Stimulated activated CD4-positive, alpha-beta T cell treated with anti-CD3 and anti-CD28 coated beads, Interleukin-1b, Interleukin-23, amount 100 ng/mL, for 1 hour (primary cell): ENCODE results near the gene FARS2.

Experiments
- DNase-seq, 2 donors: peaks; one replicate each; pipeline ENCODE4 v3.0.0-alpha.2; 2020; ENCODE audit warnings: low read depth in 2 of 2

Gene FARS2

DNA sequence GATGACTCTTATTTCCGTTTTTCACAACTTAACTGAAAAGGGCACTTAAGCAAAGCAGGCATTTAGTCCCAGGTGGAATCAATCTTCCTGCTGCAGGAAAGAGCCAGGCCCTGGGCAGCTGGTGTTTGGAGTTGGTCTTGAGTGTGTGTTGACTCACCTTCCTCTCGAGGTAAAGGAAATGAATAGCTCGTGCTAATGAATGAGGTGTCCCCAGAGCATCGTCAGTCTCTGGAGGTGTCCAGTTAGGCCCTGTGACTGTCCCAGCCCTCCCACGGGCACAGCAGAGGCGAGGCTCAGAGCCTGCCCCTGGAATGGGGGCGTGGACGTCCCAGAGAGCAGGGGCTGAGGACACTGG, 467.7 kb downstream of the FARS2 start:
- DNase-seq = no peak

DNA sequence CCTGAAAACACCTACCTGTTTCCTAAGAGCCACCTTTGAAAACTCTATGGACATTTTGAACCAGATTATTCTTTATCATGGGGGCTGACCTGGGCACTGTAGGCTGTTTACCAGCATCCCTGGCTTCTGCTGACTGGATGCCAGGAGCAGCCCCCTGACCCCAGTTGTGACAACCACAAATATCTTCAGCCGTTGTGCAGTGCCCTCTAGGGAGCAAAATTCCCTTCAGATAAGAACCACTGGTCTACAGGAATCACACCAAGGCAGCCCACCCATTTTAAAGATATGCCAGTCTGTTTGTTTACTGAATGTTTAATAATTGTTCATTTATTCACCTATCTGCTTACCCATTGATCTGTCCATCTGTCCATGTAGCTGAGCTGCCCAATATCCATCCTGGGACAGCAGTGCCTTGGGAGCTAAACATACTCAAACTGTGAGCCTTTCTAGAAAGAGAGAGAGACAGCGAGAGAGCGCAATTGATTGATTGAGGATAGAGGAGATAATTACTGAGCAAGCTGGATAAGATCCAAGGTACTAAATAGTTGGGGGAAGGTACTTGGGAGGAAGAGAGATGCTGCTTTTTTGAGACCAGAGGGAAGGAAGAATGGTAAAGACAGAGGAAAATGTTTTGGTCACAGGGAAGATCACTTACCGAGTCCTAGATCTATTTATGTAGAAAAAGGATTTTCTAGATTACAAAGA, 468.7 kb downstream of the FARS2 start:
- DNase-seq = no peak

DNA sequence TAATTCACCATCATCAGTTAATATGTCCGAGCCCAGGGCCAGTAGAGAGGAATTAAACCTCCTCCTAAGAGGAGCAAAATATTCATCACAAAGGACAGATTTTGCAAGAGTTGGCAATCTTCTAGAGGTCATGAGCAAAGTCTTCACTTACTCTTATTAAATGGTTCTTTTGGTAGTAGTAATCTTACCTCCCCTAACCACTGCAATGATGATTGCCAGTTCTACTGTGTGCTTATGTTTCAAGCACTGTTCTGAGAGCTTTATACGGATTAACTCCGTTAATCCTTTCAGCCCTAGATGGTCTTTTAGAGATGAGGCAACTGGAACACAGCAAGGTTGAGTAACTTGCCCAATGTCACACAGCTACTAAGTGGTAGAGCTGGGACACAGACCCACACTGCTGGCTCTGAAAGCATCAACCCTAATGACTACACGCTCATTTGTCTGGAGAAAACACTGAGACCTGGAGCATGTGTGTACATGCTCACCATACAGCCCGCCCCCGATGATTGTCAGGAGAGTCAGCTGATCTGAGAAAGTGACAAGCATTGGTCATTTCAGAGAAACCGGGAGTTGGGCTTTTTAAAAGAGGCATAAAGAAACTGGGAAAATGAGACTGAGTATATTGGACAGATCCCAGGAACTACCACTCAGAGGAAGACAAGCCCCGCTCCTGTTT, 469.4 kb downstream of the FARS2 start:
- DNase-seq = no peak

DNA sequence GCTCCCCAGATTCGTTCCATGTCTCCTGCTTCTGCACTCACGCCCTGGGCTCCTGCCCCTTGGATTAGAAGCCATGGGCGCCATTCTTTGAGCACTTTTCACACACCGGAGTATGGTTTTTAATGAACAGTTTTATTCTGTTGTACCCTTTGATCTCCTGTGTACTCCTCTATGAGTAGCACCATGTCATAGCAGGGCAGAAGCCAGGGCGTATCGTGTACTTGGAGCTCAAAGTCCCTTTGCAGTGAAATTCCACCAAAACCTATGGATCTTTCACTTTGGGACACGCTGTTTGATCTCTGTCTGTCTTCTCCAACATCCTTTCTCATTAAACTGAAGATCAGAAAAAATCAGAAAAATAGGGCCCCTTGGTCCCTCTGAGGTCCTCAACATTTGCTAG, 470.1 kb downstream of the FARS2 start:
- no peak for DNase-seq

DNA sequence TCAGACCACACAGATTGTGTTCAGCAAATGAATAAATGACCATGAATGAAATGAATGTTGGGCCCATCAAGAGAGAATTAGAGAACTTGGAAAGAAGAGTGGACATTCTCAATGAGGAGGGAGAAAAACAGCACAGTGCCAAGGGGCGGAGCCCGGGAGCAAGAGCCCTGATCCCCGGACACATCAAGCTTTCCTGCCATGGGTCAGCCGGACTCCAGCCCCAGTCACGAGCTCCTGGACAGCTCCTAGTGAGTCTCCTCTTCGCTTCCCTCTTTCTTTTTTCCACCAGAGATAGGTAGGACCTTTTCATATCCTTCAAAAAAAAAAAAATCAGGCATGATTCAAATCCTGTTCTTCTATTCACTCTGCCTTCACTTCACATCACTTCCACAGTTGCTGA, 471.2 kb downstream of the FARS2 start:
- DNase-seq = no peak

DNA sequence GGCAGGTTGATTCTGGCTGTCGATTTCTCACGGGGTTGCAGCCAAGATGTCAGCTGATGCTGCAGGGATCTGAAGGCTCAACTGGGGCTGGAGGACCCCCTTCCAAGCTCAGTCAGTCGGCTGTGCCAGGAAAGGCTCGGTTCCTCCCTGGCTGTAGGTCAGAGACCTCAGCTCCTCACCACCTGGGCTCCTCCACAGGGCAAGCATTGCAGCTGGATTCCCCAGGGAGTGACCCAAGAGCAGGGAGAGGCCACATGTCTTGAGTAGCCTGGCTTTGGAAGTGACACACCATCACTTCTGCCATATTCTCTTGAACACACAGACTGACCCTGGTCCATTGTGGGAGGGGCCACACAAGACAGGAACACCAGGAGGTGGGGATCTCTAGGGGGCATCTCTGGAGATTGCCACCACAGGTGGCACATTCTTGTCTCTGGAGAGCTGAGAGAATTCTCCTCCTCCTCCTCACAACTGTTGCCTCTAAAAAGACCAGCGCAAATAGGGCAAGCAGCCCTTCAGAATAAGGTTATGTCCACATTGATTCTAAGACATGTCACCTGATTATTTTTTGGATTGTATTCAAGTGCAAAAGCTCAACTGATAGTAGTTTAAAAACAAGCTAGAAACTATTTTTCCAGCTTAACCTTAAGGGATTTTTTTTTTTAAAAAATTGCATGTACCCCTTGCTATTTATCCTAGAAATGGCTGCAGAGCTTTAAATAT, 474.9 kb downstream of the FARS2 start:
- no peak for DNase-seq

DNA sequence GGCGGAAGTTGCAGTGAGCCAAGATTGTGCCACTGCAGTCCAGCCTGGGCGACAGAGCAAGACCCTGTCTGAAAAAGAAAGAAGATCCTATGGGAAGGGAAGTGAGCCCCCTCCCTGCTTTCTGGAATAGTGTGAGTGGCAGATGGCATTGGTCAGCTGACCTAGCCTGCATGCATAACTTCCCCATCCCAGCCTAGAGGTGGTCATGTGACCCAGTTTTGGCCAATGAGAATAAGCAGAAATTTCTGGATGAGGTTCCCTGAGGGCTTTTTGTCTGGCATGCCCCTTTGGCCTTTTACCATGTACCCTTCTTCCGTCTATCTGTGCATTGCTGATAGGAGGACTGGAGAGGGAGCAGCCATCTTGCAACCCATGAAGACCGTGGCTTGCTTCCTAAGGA, 476.1 kb downstream of the FARS2 start:
- DNase-seq = no peak

DNA sequence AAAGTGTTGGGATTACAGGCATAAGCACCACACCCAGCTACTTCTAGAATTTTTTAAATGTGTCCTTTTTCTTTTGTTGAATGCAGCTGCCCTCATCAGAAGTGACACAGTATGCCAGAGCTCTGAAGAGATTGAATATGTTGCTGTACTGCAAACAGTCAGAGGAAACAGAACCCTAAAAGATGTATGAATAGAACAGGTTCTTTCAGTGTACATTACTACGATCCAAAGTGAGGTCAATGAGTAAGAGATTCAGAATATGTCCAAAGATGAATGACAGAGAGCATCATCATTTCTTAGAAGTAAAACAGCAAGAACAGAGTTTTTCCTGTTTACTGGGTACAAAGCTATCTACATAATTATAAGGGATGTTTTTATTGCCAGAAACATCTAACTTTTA, 476.9 kb downstream of the FARS2 start:
- no peak for DNase-seq

DNA sequence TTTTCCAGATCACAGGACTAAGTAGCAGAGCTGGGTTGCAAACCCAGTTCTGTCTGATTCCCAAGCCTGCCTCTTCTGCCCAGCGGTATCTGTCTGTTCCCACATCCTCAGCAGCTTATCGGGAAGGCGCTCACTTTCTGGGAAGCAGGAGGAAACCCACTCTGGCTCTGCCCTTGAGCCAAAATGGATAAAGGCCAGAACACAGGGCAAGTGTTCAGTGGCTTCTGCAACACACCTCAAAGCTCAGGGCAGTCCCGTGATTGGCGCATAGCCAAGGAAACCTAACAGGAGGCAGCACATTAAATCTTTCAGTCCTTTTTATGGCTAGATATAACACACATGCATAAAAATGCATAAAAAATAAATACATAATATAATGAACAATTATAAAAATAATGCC, 483.2 kb downstream of the FARS2 start:
- DNase-seq = no peak

DNA sequence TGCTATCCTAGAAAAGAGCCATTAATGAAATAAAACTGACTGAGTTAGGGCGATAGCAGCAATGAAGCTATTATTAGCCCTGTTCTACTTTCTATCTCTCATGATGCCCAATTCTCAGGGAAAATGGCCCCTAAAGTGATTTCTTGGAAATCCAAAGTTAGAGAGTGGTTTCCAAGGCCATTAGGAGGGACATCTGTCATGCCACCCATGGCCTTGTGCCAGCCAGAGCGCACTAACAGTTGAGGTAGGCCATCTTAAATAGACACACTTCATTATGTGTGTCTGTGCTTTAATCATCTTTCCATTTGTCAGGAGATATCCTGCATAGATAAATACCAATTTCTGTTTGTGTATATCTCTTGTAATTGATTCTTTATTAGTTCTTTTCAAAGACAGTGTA, 483.8 kb downstream of the FARS2 start:
- no peak for DNase-seq

DNA sequence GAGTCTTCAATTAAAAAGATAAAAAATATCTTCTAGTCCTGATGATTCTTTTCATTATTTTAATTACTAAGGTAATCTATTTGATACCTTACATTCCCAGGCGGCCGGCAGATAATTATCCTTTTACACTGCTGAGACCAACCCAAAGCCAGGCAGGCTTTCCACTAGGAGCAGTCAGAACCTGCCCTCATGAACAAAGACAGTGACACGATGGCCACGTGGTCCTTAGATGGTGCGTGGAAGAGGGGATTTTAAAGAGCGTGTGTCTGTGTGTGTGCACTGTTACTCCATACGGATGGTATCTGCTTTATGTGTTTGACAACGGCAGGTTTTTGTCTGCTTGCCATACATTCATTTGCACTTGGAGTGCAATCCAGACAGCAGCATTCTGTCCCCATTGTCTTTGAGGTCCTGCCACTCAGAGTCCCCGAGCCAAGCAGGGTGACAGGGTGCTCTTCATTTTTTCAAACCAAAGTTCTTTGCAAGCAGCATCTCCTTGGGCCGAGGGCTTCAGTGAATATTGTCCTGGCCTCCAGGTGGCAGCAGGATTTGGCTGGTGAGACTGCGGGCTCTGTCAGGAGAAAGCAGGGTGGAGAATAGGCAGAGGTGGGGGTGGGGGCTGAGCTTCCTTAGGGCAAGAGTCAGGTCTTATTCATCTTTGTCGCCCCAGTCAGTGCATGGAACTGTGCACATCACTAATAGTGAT, 484.9 kb downstream of the FARS2 start:
- DNase-seq = no peak

DNA sequence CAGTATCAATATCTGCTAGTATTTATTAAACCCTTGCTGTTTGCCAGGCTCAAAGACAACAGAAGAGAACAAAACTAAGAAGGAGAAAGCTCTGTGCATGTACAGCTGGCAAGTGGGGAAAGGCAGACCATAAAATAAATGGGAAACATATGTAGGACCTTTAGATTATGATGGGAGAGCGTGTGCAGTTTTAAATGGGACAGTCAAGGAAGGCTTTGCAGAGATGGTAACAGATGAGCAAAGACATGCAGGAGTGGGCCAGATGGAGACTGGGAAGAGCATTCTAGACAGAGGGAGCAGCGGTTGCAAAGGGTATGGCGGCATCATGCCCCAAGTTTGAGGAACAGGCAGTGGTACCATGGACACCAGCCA, 485.4 kb downstream of the FARS2 start:
- no peak for DNase-seq

DNA sequence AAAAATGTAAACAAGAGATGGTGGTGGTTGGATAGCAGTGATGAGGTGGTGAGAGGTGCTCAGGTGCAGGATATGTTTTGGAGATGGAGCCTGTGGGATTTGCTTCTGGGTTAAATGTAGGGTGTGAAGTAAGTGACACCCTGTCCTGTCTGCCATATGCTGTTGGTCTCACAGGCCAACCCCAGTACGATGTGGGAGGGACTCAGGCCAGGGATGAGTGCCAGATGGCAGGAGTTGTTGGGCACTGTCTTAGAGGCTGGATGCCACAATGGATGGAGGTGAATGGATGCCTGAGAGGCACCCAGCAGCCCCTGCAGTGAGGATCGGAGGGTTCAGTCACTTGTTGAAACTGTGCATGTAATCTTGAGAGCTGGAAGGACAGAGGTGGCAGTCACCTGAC, 486.1 kb downstream of the FARS2 start:
- no peak for DNase-seq

DNA sequence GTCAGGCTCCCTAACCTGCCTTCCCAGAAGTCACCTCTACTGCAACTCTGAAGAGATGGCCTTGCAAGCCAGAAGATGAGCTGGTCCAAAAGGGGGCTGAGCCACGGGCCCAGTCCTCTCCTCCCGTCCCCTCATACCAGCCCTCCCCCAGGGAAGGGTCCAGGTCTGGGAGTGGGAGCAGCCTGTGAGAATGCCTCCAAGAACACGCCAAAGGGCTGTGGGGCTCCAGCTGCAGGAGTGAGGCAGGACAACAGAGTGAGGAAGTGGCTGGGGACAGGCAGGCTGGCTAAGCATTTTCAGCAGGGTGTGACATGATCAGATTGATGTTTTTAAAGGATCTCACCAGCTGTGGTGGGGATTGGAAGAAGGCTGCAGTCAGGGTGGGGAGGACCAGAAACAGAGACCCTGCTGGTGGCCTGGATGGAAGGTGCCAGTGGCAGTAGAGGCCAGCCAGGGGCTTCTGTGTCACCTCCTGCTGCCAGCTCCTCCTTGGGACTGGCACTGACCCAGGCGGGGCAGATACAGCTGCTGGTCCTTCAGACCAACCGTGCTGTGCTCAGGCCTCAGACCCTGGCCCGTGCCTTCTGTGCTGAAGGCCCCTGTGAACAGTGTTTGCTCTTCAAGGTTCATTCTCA, 487.8 kb downstream of the FARS2 start:
- no peak for DNase-seq

DNA sequence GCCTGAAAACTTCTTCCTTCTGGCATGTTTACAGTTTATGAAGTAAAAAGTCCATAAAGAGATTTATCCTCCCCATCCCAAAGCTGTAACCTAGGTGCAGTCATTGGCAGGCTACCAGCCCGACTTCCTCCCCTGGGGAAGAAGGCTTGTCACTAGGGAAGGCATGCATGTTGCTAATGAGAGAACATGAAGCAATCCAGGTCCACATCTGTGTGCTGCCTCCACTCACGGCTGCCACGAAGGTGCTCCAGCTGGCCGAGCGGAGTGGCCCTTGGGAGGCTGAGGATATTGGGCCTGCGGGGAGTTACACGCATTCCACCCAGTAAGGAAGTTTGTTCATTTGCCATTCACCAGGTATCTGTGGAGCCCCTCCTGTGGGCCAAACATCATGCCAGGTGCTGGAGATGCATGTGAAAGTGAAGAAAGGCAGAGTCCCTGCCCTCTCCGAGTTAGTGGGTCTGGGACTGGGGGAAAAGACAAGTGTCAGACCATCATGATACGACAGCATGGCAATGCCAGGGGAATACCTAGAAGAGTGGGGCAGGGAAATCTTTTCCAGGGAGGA, 488.4 kb downstream of the FARS2 start:
- DNase-seq = no peak

DNA sequence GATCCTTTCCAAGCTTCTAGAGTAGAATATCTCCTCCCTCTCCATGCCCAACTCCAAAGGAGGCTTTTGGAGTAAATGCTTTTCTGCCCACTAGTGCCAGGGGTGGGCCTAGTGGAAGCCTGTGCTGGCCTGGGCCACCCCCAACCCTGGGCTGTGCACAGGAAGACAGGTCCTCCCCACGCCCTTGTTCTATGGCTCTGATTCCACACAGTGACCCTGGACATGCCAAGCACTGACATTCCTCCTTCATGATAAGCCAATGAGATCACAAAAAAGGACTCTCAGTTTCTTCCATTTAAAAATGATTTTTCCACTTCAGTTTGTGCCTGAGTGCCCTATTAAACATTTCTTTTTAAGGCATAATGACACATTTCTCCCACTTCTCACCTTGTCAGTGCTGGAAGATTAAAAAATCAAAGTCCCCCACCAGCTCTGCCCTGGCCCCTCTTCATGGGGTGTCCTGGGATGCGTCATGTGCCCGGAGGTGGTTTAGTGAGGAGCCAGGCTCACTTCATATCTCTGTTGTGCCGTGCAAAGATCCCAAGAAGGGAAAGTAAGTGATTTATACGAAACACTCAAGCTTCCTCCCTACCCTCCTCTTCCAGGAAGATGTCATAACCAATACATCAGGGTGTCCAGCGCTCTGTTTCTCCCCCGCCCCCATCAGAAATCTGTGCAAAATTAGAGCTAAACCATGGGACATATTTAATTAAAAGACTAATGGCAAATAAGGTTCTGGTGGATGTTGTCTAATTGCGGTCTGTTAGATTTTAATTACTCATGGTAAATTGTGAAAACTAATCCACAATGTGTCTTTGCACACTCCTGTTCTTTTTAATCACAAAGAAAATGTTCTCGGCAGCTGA, 490.4 kb downstream of the FARS2 start:
- no peak for DNase-seq

DNA sequence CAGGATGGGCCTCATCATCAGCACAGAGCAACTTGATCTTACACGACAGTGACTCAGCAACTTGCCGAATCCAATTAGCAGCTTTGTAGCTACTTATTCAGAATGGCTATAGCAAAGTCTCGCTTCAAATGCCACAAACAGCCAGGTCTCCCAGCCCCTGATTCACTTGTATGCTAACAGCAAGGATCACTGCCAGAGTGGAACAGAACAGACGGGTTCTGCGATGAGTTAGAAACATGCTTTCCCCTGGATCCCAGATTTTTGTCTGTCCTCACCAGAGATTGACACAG, 491.0 kb downstream of the FARS2 start:
- DNase-seq = no peak

DNA sequence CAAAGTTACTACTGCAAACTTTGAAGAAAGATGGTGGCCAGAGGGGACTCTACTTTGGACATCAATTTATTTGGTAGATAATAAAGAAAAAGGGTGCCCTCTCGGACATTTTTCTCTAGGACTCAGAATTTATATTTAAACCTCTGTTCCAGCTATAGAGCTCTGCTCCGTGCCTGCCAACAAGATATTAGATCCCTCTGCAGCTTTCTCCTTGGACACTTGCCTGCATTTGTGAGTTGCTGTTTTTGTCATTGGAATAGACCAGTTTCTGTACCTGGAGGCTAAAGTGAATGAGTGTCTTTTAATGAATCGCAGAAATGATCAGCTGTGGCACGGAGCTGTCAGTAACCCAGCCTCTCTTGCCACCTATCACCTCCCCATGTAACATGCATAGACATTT, 491.9 kb downstream of the FARS2 start:
- no peak for DNase-seq

DNA sequence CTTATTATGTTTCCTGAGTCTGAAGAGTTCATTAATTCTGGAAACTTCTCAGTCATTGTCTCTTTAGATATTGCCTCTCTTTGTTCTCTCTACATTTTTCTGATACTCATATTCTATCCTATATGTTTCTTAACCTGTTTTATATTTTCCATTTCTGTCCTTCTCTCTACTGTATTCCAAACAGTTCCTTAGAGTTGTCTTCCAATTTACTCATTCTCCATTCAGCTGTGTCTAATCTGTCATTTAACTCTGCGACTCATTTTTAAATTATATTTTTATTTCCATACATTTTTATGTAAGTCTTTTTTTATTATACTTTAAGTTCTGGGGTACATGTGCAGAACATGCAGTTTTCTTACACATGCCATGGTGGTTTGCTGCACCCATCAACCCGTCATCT, 493.6 kb downstream of the FARS2 start:
- DNase-seq = no peak

DNA sequence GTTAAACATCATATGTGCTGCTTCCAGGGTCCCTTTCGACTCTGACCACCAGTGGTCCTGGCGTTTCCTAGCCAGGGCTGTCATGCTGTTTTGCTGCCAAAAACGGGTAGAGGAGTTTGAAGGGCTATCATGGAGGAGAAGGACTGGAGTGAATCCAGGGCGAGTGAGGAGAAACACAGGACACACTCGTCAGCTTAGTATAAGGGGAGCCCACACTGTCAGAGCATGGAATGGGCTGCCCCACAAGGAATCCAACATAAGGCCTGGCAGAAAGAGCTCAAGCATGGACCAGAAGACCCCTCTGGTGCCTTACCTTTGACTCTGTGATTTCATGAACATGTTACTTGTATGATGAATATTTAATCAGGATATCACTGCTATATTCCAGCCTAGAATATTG, 498.3 kb downstream of the FARS2 start:
- DNase-seq = no peak

DNA sequence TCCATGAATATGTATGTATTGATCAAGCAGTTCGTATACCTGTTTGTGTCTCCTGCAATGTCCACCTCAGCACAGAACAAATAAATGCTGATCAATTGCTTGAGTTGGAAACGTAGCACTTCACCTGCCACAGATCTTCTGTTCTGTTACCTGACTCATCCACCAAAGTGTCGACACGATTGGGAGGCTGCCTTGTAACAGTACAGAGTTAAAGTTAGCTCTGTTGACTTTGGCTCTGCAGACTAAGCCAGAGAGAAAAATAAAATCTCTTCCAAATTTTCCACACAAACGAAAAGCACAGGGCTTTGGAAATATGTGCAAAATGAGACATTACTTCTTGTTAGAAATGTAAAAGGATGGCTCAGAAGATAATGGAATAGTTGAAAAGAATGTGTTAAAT, 500.1 kb downstream of the FARS2 start:
- DNase-seq = no peak
